ENCODE results near the gene GAL3ST2. TPM values are rescaled to one million over a fixed set of nuclear protein-coding genes. Genes with fewer than 3 reads are reported as not detected.

The GAL3ST2 gene
- total RNA-seq, 6 experiments from 2014 or later = 0.53 to 0.83 (median 0.70) TPM; not detected in 3

- WGBS (ENCODE audit: insufficient coverage, low coverage, low lambda C conversion rate, missing lambda C conversion rate) = no CpG with 5 or more reads among the region's 27 CpGs
- ATAC-seq (peak; percentile 35 to 60 (median 54)), DNase-seq (peak; percentile 46 to 88 (median 87))
- H3K4me1 ChIP-seq = peaks cover 0 to 23% (median 3%) of the 10 kb centered on the region in 4 donors
- TF ChIP-seq, protein P1, sequence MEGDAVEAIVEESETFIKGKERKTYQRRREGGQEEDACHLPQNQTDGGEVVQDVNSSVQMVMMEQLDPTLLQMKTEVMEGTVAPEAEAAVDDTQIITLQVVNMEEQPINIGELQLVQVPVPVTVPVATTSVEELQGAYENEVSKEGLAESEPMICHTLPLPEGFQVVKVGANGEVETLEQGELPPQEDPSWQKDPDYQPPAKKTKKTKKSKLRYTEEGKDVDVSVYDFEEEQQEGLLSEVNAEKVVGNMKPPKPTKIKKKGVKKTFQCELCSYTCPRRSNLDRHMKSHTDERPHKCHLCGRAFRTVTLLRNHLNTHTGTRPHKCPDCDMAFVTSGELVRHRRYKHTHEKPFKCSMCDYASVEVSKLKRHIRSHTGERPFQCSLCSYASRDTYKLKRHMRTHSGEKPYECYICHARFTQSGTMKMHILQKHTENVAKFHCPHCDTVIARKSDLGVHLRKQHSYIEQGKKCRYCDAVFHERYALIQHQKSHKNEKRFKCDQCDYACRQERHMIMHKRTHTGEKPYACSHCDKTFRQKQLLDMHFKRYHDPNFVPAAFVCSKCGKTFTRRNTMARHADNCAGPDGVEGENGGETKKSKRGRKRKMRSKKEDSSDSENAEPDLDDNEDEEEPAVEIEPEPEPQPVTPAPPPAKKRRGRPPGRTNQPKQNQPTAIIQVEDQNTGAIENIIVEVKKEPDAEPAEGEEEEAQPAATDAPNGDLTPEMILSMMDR (IDR thresholded peaks at IDR 0.05) = no peak
- TF ChIP-seq POLR2A (IDR thresholded peaks at IDR 0.05) = no peak
- no peaks in the 10 kb centered on the region for H3K9me3 ChIP-seq
- H3K27me3 ChIP-seq = no peaks in the 10 kb centered on the region
- intact Hi-C loops (cut with DNase I) = no loop called here
- peak overlapping the region in 2 of 3 donors; percentile 73 to 74 for H3K4me3 ChIP-seq
- H3K36me3 ChIP-seq = no peaks in the 10 kb centered on the region
- H3K27ac ChIP-seq = peak overlapping the region in 2 of 3 donors; percentile 89 to 91
Measured at GRCh38 chr2:241811201-241811951, 34.8 kb downstream of the GAL3ST2 start.

GRCh38 chr2:241811952-241812729 lies 35.5 kb downstream of the GAL3ST2 start:
- Histone ChIP-seq H3K27me3 (no peaks in the 10 kb centered on the region), H3K27ac (no peak overlapping the region), H3K36me3 (no peaks in the 10 kb centered on the region), H3K4me3 (no peak overlapping the region), H3K4me1 (peaks cover 0 to 23% (median 3%) of the 10 kb centered on the region in 4 donors), H3K9me3 (no peaks in the 10 kb centered on the region)
- 20% methylated on average over 1 of the region's 20 CpGs for WGBS (ENCODE audit: insufficient coverage, low coverage, low lambda C conversion rate, missing lambda C conversion rate)
- ATAC-seq = no peak
- DNase-seq = peak in 1 of 3 donors; percentile 54
- intact Hi-C loops (cut with DNase I) = no loop called here
- TF ChIP-seq, protein P1 (IDR thresholded peaks at IDR 0.05) = no peak
- TF ChIP-seq POLR2A (IDR thresholded peaks at IDR 0.05) = no peak

GRCh38 chr2:241812730-241813643 lies 36.4 kb downstream of the GAL3ST2 start:
- no peak for TF ChIP-seq POLR2A (IDR thresholded peaks at IDR 0.05)
- TF ChIP-seq, protein P1 (IDR thresholded peaks at IDR 0.05) = no peak

More at GRCh38 chr2:241812730-241813643, 36.4 kb downstream of the GAL3ST2 start:
- intact Hi-C loops (cut with DNase I) = no loop called here
- DNase-seq (peak in 2 of 3 donors; percentile 20 to 50), ATAC-seq (no peak)
- Histone ChIP-seq H3K36me3 (no peaks in the 10 kb centered on the region), H3K4me3 (no peak overlapping the region), H3K27ac (no peak overlapping the region), H3K4me1 (peaks cover 0 to 23% (median 3%) of the 10 kb centered on the region in 4 donors), H3K27me3 (no peaks in the 10 kb centered on the region), H3K9me3 (no peaks in the 10 kb centered on the region)
- WGBS (ENCODE audit: insufficient coverage, low coverage, low lambda C conversion rate, missing lambda C conversion rate) = 85% methylated on average over 4 of the region's 40 CpGs
